ENCODE data around the gene DLG2. TPM values are rescaled to one million over a fixed set of nuclear protein-coding genes. Genes with fewer than 3 reads are reported as not detected.

The DLG2 gene
- total RNA-seq, 2 experiments from 2014 or later = 6.9 to 8.2 TPM

DNA sequence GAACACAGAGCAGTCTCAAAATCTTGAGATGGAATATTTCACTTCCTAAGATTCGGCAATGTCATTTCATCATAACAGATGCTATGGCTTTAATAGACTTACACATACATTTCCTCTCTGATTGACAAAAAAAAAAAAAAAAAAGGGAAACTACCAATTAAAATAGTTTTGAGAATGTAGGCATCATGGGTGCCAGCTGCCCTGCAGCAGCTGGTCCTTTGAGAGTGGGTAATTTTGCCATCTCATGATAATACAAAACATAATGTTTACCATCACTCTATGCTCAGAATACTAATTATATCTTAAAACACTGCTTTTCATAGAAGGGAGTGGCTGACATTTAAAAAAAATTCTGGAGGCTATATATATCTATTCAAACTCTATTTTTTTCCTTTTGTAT lies 1565.4 kb downstream of the DLG2 start:
- H4K20me1 ChIP-seq (ENCODE audit: insufficient read depth, low read length) = no peaks in the 10 kb centered on the region
- ChIA-PET POLR2A (no interaction called here), CTCF (ENCODE audit: unreplicated experiment) (no interaction called here)
- no peaks in the 10 kb centered on the region for H3K4me1 ChIP-seq (ENCODE audit: insufficient read depth, low read length, poor library complexity, severe bottlenecking)
- intact Hi-C loops (cut with micrococcal nuclease; ENCODE audit: unreplicated experiment) = no loop called here
- TF ChIP-seq CTCF (conservative IDR thresholded peaks at IDR 0.05; ENCODE audit: low read length) (no peak), EZH2phosphoT487 (IDR thresholded peaks at IDR 0.05; ENCODE audit: borderline replicate concordance, low read depth, low read length) (no peak)
- no peak overlapping the region for H2AFZ ChIP-seq (ENCODE audit: low read length)
- H3K4me3 ChIP-seq (ENCODE audit: low read depth, low read length, poor library complexity, severe bottlenecking) = no peak overlapping the region
- no peaks in the 10 kb centered on the region for H3K79me2 ChIP-seq (ENCODE audit: insufficient read depth, low read depth, low read length)
- no peak for DNase-seq (ENCODE audit: low spot score)
- H3K36me3 ChIP-seq (ENCODE audit: insufficient read depth, low read length) = no peaks in the 10 kb centered on the region
- H3K4me2 ChIP-seq (ENCODE audit: low read length) = no peak overlapping the region
- H3K27ac ChIP-seq (ENCODE audit: low read depth, low read length, poor library complexity, severe bottlenecking) = no peak overlapping the region
- H3K9me2 ChIP-seq (ENCODE audit: insufficient read depth, low read length) = no peaks in the 10 kb centered on the region
- H3K9me3 ChIP-seq (ENCODE audit: low read length) = no peaks in the 10 kb centered on the region
- BruUV-seq (replicated peaks) = no TSS peak

- ChIA-PET CTCF (ENCODE audit: unreplicated experiment) (no interaction called here), POLR2A (interaction anchor here (0.8 to 1.1 kb wide), 2 partner anchors 9 to 365 kb away, joined by 3 to 4 read pairs; no protein-coding TSS in a partner anchor)
- no peak for TF ChIP-seq EZH2phosphoT487 (IDR thresholded peaks at IDR 0.05; ENCODE audit: borderline replicate concordance, low read depth, low read length)
- TF ChIP-seq CTCF (conservative IDR thresholded peaks at IDR 0.05; ENCODE audit: low read length) = no peak
- no peaks in the 10 kb centered on the region for H3K4me1 ChIP-seq (ENCODE audit: insufficient read depth, low read length, poor library complexity, severe bottlenecking)
- no peak overlapping the region for H3K27ac ChIP-seq (ENCODE audit: low read depth, low read length, poor library complexity, severe bottlenecking)
- no peaks in the 10 kb centered on the region for H3K79me2 ChIP-seq (ENCODE audit: insufficient read depth, low read depth, low read length)
- no peak overlapping the region for H3K4me2 ChIP-seq (ENCODE audit: low read length)
- H3K4me3 ChIP-seq (ENCODE audit: low read depth, low read length, poor library complexity, severe bottlenecking) = no peak overlapping the region
- no peaks in the 10 kb centered on the region for H3K36me3 ChIP-seq (ENCODE audit: insufficient read depth, low read length)
- DNase-seq (ENCODE audit: low spot score) = no peak
- H4K20me1 ChIP-seq (ENCODE audit: insufficient read depth, low read length) = no peaks in the 10 kb centered on the region
- BruUV-seq (replicated peaks) = no TSS peak
- H3K9me3 ChIP-seq (ENCODE audit: low read length) = no peaks in the 10 kb centered on the region
- no peak overlapping the region for H2AFZ ChIP-seq (ENCODE audit: low read length)
- intact Hi-C loops (cut with micrococcal nuclease; ENCODE audit: unreplicated experiment) = no loop called here
- no peaks in the 10 kb centered on the region for H3K9me2 ChIP-seq (ENCODE audit: insufficient read depth, low read length)
Measured at GRCh38 chr11:84056653-84057376, 1570.3 kb downstream of the DLG2 start.

- no peak for DNase-seq (ENCODE audit: low spot score)
- Histone ChIP-seq H3K4me3 (ENCODE audit: low read depth, low read length, poor library complexity, severe bottlenecking) (no peak overlapping the region), H3K4me1 (ENCODE audit: insufficient read depth, low read length, poor library complexity, severe bottlenecking) (no peaks in the 10 kb centered on the region), H3K4me2 (ENCODE audit: low read length) (no peak overlapping the region), H2AFZ (ENCODE audit: low read length) (no peak overlapping the region), H3K36me3 (ENCODE audit: insufficient read depth, low read length) (no peaks in the 10 kb centered on the region), H3K9me2 (ENCODE audit: insufficient read depth, low read length) (no peaks in the 10 kb centered on the region), H4K20me1 (ENCODE audit: insufficient read depth, low read length) (no peaks in the 10 kb centered on the region), H3K9me3 (ENCODE audit: low read length) (no peaks in the 10 kb centered on the region), H3K27ac (ENCODE audit: low read depth, low read length, poor library complexity, severe bottlenecking) (no peak overlapping the region), H3K79me2 (ENCODE audit: insufficient read depth, low read depth, low read length) (no peaks in the 10 kb centered on the region)
- no TSS peak for BruUV-seq (replicated peaks)
- TF ChIP-seq CTCF (conservative IDR thresholded peaks at IDR 0.05; ENCODE audit: low read length) (no peak), EZH2phosphoT487 (IDR thresholded peaks at IDR 0.05; ENCODE audit: borderline replicate concordance, low read depth, low read length) (no peak)
- POLR2A ChIA-PET = interaction anchor here (0.7 kb wide), 2 partner anchors 1205 to 1534 kb away, joined by 3 read pairs; no protein-coding TSS in a partner anchor
- CTCF ChIA-PET (ENCODE audit: unreplicated experiment) = no interaction called here
- intact Hi-C loops (cut with micrococcal nuclease; ENCODE audit: unreplicated experiment) = no loop called here
Measured at GRCh38 chr11:84045146-84045545, 1582.0 kb downstream of the DLG2 start.
